NOMO-1 (cell line): ENCODE data around the gene FBXL4.

Source experiments
- DNase-seq, 2 experiments: peaks; one replicate each; lab custom pipeline; 2025; ENCODE audit not compliant: unreplicated experiment in 2 of 2; lab: John Stamatoyannopoulos, UW

The FBXL4 gene

DNA sequence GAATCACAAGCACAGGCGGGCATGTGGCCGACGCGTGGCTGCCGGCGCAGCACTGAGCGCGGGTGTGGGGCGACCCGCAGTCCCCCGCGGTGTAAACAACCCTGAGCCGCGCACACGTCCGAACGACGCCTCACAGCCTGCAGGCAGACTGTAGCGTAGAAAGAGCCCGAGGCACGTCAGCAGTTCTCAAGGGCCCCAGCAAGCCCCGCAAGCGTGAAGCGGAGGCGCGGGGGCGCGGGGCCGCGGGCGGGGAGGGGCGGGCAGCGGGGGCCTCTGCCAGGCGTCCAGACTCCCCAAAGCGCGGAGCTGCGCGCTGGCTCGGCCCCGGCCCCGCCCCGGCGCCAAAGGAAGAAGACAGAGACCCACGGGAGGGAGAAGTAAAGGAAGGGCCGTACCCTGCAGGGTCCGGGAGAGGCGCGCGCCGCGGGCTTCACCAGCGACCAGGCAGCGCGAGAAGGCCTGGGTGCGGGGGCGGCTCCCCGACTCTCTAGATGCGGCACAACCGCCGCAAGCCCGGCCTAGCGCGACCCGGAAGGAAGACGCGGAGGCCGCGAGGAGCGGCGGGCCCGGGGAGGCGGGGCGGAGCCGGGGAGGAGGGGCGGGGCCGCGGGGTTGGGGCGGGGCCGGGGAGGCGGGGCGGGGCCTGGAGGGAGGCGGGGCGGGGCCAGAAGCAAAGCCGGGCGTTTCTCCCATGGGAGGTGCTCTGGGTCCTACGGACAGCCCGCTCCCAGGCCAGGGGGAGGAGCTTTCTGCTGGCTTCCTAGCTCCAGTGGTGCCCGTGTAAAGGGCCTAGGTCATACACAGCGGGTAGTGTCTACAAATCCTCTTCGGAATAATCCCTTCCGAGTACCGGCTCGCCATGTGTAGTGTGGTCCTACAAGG, at the start of gene FBXL4:
FBXL4 (minus strand) TSS at position 536 of the 882 bp plus-strand sequence. CDS start 20,958 bp downstream, outside the sequence.
- DNase-seq: peak; percentile 69 to 74

DNA sequence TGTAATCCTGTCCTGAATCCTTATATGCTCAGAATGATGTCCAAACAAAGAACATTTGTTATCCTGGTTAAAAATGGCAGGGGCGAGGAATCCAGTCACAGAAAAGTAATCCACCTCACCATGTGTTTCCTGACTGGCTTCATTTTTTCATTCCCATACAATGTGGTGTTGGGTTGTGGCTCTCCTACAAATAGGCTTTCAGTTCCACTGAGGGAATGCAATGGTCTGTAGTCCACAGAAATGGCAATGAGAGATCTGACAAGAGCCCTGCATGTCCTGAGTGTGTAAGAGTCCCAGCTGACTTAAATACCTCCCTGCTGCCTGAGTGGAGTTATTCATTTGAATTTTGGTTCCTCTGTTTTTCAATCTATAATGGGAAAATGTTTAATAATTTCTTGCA, 47.4 kb upstream of the FBXL4 start:
- DNase-seq: no peak

DNA sequence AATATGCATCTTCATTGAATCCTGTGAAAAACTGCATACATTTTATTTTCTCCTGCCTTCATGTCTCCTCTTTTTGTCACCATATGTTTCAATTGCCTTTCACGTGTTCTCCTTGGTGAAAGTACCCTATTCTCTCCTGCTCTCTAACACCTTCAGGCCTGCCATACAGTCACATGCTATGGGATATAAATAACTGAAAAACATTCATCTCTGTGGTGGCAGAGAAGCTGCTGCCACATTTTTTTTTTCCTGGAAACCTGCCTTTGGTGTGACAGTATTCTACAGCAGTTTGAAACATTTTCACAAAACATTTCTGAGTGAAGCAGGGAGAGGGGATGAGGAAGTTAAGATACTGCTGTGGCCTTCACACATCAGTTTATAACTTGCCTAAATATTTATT, 44.8 kb upstream of the FBXL4 start:
- DNase-seq: no peak

DNA sequence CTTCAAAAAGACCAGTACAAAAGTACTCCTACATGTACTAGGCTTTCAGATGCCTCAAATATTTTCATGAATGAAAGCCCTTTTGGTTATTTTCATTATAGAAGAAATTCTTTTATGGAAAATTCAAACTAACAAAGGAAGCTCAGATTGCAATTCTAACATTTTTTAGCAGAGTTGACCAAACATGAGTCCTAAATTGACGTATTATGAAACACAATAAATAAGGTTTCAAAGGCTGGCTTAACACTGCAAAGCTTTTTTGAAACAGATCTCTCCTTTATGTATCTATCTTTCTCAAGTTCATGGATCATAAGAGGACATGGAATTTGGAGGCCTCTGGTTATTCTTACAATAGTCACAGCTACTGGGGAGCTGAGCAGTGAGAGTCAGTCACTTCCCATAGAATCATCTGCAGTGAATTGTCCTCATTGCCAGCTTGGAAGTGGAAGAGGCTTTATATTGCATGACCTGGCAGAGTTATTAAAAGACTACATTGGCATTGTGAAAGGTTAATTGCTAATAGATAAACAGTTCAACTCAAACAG, 38.4 kb upstream of the FBXL4 start:
- DNase-seq: no peak

DNA sequence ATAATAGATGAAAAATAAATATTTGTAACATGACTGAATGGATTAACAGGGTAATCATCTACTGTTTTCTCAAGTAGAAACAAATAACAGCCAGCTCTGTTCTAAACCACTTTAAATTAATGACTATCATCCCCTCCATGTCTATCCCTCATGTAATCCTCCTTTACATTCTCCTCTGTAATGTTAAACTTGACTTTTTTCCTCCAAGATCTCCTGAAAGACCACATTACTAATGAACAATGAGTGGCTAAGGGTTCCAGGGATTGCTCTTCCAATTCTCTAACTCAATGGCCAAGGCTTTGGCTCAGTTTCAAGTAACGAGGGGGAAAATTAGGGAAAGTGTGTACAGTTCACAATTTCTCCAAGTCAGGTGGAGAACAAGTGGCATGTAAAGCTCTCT, 37.6 kb upstream of the FBXL4 start:
- no peak for DNase-seq

DNA sequence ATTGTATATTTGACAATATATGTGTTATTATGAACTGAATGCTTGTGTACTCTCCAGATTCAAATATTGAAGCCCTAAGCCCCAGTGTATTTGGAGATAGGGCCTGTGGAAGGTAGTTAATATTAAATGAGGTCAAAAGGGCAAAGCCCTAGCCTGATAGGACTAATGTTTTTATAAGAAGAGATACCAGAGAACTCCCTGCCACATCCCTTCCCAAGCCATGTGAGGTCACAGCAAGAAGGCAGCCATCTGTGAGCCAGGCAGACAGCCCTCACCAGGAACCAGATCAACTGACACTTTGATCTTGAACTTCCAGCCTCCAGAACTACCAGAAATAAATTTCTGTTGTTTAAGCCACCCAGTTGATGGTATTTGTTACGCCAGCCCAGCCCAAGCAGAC, 36.4 kb upstream of the FBXL4 start:
- no peak for DNase-seq

DNA sequence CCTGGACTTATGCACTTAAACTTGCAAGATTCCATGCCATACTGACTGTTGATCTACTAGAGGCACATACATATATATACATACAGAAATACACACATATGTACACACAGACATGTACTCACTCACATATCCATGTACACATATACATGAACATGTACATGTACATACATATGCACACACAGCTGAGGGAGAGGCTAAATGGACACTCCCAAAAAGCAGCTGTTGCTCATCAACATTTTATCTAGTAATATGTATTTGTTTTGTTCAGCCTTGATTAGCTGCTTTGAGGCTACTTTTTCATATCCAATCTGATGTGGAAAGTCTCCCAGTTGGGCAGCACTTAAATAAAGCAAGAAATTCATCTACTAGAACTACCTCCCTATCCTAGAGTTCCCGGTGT, 33.7 kb upstream of the FBXL4 start:
- no peak for DNase-seq

DNA sequence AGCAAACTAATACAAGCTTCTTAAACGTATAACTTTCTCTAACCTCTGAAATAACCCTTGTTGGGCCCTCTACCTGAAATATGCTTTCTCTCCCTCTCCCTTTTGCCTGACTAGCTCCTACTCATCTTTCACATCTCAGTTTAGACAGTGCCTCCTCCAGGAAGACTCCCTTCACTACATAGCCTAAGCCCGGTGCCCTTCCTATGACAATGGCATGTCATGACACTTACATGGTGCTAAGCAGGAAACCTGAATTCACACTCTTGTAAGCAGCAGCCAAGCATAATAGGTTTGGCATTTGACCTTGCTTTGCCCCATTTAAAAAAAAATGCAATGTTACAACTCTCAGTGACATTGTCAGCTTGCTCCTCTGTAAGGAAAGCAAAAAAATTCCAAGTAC, 33.1 kb upstream of the FBXL4 start:
- no peak for DNase-seq

DNA sequence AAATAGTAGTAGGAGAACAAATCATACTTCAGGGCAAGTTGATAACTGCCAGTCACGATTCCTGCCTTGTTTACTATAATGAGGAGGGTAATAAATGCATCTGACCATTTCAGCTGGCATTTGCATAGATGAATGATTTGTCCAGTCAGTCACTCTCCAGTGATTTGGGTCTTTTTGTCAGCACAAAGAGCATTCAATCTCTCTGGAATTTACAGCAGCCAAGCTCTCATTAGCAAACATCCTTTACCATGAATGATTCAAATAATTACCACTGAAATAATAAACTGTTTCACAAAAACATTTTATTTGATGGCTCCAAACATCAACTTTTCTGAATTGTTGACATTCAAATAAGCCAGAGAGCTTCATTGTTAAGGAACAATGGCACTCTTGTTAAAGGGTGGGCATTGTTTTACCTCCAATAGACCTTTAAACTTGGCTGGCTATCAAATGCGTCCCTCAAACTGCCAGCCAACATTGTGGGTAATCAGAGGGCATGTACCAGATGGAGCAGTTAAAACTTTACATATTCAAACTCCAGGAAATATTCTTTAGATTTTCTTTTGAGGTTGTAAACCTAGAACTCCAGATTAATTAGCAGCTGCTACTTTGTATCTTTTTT, 30.0 kb upstream of the FBXL4 start:
- DNase-seq: no peak

DNA sequence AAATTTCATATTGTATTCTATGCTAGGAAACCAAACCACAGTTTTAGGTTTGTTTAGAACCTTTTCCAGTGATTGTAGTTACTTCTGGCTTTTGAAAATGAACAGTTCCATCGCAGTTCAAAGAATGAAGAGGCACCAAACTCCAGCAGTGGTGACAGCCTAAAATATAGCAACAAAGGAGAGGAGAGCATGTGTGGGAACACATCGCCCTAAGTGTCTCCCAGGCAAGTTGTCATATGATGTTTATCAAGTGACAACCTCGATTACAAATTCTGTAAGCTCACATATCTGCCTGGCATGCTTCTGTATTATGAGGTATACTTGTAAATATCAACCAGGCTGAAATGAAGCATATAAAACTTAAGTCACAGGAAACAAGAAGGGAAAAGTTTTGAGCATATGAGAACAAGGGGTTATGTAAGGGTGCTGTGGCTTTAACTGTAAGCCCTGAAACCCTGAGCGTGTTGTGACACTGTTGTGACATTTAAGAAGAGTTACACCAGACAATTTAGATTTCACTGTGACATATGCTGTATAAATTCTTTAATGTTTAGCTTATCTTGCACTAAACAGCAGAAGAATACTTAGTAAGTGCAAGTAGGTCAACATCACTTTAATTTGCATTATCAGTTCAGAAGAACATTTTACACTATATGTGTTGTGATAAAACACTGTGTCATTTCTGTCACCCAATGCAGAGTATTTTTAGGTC, 29.1 kb upstream of the FBXL4 start:
- peak in 1 of 2 experiments; percentile 8 for DNase-seq

DNA sequence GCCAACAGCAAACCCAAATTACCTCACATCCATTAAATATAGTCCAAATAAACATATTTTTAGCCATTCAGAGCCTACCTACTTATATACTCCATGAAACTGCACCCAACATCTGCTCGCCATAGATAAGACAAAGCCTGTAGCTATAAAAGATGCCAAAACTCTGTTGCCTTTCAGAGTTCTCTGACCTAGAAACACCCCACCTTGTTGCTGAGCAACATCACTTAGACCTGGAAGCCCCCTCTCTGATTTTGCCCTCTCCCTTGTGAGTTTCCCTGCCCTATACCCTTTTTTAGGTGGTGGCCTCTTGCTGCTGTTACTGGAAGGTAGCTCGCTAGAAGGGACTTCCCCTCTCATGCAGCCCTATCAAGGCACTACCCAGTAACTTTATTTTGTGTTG, 27.7 kb upstream of the FBXL4 start:
- DNase-seq: no peak

DNA sequence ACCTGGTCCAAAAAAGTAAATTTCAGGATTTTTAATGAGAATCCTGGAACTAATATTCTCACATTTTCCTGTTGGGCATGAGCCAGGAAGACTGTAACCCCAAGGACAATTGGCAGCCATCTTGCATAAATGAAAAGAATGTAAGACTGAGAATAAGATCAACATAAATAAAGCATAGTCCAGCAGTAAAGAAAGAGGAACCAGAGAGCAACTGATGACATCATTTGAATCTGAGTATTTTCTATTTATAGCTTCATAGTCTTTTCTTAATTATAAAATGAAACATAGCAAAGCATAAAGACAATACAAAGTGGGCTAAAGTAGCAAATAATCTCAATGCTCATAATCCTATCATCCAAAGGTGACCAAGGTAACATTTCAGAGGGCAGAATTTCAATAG, 26.6 kb upstream of the FBXL4 start:
- DNase-seq: peak in 1 of 2 experiments; percentile 1

DNA sequence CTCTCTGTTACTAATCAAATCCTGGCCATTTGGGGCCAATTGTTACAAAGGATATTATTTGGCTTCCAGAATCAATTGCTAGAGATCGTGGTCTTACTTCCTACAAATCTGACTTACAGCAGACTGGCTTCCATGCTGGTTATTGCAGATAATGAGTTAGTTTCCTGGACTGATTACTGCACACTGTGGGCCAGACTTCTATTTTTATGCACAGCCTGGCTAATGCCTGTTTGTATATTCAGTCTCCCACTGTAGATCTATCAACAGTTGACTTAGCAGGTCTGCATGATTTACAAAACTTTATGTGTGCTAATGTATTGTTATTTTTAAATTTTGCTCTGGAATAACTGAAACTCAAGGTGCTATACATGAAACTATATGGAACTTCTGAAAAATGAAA, 25.8 kb upstream of the FBXL4 start:
- no peak for DNase-seq

DNA sequence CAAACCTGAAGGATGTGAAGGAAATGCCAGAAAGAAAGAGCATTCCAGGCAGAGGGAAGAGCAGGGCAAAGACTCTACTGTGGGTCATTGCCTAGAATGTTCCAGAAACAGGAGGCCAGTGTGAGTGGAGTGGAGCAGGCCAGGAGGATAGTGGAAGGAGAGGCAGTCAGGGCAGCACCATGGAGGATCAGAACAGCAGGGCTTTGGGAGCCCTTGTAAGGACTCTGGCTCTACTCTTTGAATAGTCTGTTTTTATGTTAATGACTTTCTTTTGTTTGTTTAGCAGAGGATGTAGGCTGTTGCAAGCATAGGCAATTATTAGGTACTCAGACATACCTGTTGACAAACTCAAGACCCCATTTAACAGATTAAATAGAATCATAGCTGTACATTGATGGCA, 23.6 kb upstream of the FBXL4 start:
- no peak for DNase-seq

DNA sequence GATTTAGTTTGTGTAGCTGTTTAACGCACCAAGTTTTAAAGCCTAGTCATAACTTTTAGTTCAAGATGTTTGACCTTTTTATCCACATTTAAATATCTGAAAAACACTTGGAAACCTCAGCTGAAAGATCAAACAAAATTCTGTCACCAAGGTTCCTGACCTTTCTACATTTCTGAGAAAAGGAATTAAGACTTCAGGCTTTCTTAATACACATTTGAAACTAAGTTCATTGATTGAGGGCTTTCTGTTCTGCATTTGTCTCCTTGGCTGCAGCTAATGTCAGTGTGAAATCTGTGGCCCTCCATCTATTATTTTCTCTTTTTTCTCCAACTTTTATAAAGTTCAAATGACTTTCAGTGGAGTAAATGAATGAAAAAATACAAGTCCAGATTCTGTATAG, 22.7 kb upstream of the FBXL4 start:
- DNase-seq: no peak

DNA sequence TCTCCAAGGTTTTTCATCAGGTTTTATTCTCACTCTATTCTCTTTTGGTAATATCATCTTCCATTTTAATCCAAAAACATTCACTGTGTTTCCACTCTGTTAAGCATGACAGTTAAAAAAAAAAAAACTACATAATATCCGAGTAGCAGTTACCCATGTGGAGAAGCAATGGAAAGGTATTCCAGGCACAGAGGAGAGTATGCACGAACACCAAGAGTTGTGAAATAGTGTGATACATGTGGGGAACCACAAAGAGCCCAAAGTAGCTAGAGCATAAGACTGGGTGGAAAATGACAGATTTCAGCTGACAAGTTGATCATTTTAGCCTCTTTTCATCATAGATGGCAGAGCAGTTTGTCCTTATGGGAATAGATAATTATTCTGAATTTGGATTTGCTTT, 19.9 kb upstream of the FBXL4 start:
- DNase-seq: no peak

DNA sequence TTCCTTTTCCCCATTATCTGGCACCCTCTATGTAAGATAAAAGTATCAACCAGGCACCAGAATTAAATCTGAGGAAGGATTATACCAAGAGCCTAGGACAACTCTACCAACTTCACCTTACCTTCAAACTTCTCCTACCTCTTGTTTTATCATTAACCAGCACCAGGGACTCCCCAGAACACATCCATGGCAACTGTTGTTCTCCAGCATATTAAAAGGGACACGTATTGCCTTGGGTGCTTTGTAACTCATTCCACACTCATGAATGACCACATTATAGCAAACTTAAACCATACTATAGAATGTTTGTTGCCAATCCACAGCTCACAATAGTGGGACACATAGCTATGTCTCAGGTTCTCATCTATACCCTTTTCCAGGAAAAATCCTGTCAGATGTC, 11.9 kb upstream of the FBXL4 start:
- no peak for DNase-seq

DNA sequence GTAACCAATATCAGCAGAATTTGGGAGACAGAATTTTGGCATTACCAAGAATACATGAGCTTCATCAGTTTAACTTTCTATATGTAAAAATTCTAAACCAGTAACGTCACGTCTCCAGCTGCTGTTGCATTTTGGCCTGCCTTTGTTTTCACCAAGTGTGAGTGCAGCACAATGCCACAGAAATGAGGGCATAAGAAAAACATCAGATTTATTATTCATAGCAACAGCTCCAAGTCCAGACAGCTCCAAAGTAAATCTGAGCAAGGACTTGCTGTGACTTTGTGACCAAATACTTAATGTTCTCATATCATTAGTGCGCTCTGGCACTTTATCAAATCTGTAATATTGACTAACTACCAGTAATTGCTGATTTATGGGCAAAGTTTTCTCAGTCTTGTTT, 11.0 kb upstream of the FBXL4 start:
- no peak for DNase-seq

DNA sequence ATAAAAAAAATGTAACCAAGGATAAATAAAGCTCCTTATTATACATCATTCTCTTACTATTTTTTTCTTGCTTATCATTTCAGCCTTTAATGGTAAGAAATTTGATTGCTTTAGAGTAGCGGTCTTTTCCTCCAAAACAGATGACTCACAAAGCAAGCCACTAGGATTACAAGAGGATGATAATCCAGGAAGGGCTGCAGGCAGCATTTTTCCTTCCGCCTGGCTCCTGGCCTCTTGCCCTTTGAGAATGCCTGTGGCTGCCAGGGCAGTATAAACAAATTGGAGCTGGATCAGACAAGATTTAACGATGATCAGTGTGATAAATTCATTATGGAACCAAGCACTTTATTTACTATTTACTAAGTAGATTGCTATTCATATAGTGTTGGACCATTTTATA, 9.7 kb upstream of the FBXL4 start:
- DNase-seq: no peak

DNA sequence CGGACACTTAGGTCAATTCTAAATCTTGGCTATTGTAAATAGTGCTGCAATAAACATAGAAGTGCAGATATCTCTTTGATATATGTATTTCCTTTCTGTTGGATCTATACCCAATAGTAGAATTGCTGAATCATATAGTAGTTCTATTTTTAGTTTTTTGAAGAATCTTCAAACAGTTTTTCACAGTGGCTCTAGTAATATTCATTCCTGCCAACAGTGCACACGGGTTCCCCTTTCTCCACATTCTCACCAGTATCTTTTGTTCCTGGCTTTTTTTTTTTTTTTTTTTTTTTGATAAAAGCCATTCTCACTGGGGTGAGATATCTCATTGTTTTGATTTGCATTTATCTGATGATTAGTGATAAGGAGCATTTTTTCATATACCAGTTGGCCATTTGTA, 1.8 kb upstream of the FBXL4 start:
- no peak for DNase-seq

DNA sequence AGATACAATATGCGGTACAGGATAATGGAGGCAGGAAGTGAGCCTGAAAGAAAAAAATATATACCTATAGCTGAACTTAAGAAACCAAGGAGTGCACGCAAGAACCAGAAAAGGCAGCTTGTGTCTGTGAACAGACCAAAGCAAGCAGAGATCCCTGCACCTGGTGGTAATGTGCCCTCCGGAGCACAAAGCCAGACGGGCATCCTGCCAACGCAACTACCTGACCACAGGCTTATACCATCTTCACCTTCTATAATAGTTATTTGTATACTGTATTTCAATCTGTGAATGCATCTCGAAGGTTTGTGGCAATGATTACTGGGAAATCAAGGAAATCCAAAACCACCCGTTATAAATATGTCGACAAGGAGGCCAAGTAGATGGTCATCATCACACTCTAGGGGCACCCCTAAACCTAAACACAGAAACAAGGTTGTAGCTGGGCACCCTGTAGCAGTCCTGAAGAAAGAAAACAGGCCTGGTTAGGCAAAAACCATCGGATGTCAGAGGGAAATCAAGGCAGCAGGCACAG, 801 bp downstream of the FBXL4 start:
- DNase-seq: peak in 1 of 2 experiments; percentile 30
